Measurements from ENCODE around the gene DAP.
"Not testable (repeated sequence)": the region's sequence is repeated elsewhere in the genome, so short reads cannot be mapped to it uniquely, and the experiment has no call there.

Gene DAP

GRCh38 chr5:10727861-10728260, 33.2 kb downstream of the DAP start:
- TF ChIP-seq ZNF274 (IDR thresholded peaks at IDR 0.05; ENCODE audit: low read depth, low read length): no peak
- no peak for TF ChIP-seq SUZ12 (IDR thresholded peaks at IDR 0.05; ENCODE audit: extremely low read depth, insufficient read depth, insufficient read length)
- TF ChIP-seq YY1 (IDR thresholded peaks at IDR 0.05; ENCODE audit: insufficient read depth, insufficient read length): no peak
- DNase-seq (ENCODE audit: low read depth, low spot score): no peak
- Histone ChIP-seq H3K36me3 (ENCODE audit: insufficient read depth, insufficient read length, low read length) (peaks cover 44% of the 10 kb centered on the region), H3K27me3 (ENCODE audit: insufficient read depth, insufficient read length) (no peaks in the 10 kb centered on the region), H3K4me3 (ENCODE audit: insufficient read length, low read depth) (no peak overlapping the region), H3K4me1 (ENCODE audit: insufficient read depth, insufficient read length) (no peaks in the 10 kb centered on the region), H3K9me3 (ENCODE audit: insufficient read depth, low read length) (no peaks in the 10 kb centered on the region), H3K9ac (ENCODE audit: insufficient read length, low read depth) (no peak overlapping the region)

DNA sequence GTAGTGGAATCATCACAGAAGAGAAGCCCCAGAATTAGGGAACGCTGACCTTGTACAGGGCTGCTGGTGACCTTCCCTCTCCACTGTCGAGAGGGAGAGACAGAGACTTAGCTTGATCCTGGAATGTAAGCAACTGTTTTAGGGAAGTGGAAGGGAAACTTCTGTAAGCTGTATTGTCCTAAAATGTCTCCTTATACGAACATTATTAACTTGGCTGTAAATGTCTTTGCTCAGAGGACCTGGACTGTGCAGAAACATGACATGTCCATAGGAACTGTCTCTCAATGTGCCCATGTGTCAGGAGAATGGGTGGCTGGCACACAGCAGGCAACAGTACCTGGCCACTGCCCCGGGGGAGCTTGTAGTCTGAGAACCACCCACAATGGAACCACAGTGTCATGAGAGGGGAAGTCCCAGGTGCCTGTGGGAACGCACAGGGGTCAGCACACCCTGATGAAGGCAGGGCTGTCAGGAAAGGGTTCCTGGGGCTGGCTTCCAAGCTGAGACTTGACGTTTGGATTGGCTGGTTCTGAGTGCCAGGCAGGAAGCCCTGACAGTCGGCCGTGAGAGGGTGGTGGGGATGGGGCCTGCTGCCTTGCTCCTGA, 34.0 kb downstream of the DAP start:
- Histone ChIP-seq H3K36me3 (ENCODE audit: insufficient read depth, insufficient read length, low read length) (peaks cover 41% of the 10 kb centered on the region), H3K9me3 (ENCODE audit: insufficient read depth, low read length) (no peaks in the 10 kb centered on the region), H3K27me3 (ENCODE audit: insufficient read depth, insufficient read length) (no peaks in the 10 kb centered on the region), H3K4me1 (ENCODE audit: insufficient read depth, insufficient read length) (no peaks in the 10 kb centered on the region), H3K9ac (ENCODE audit: insufficient read length, low read depth) (no peak overlapping the region), H3K4me3 (ENCODE audit: insufficient read length, low read depth) (no peak overlapping the region)
- no peak for TF ChIP-seq ZNF274 (IDR thresholded peaks at IDR 0.05; ENCODE audit: low read depth, low read length)
- no peak for TF ChIP-seq YY1 (IDR thresholded peaks at IDR 0.05; ENCODE audit: insufficient read depth, insufficient read length)
- TF ChIP-seq SUZ12 (IDR thresholded peaks at IDR 0.05; ENCODE audit: extremely low read depth, insufficient read depth, insufficient read length): no peak
- DNase-seq (ENCODE audit: low read depth, low spot score): no peak

GRCh38 chr5:10726179-10726912, 34.7 kb downstream of the DAP start:
- Histone ChIP-seq H3K9ac (ENCODE audit: insufficient read length, low read depth) (no peak overlapping the region), H3K27me3 (ENCODE audit: insufficient read depth, insufficient read length) (no peaks in the 10 kb centered on the region), H3K4me1 (ENCODE audit: insufficient read depth, insufficient read length) (no peaks in the 10 kb centered on the region), H3K4me3 (ENCODE audit: insufficient read length, low read depth) (no peak overlapping the region), H3K9me3 (ENCODE audit: insufficient read depth, low read length) (no peaks in the 10 kb centered on the region), H3K36me3 (ENCODE audit: insufficient read depth, insufficient read length, low read length) (peaks cover 37% of the 10 kb centered on the region)
- TF ChIP-seq ZNF274 (IDR thresholded peaks at IDR 0.05; ENCODE audit: low read depth, low read length) (no peak), YY1 (IDR thresholded peaks at IDR 0.05; ENCODE audit: insufficient read depth, insufficient read length) (no peak), SUZ12 (IDR thresholded peaks at IDR 0.05; ENCODE audit: extremely low read depth, insufficient read depth, insufficient read length) (no peak)
- DNase-seq (ENCODE audit: low read depth, low spot score): no peak

- no peak overlapping the region for H3K9ac ChIP-seq (ENCODE audit: insufficient read length, low read depth)
- H3K9me3 ChIP-seq (ENCODE audit: insufficient read depth, low read length): no peaks in the 10 kb centered on the region
- no peaks in the 10 kb centered on the region for H3K27me3 ChIP-seq (ENCODE audit: insufficient read depth, insufficient read length)
- peaks cover 42% of the 10 kb centered on the region for H3K36me3 ChIP-seq (ENCODE audit: insufficient read depth, insufficient read length, low read length)
- no peak overlapping the region for H3K4me3 ChIP-seq (ENCODE audit: insufficient read length, low read depth)
- DNase-seq (ENCODE audit: low read depth, low spot score): no peak
- TF ChIP-seq SUZ12 (IDR thresholded peaks at IDR 0.05; ENCODE audit: extremely low read depth, insufficient read depth, insufficient read length) (no peak), YY1 (IDR thresholded peaks at IDR 0.05; ENCODE audit: insufficient read depth, insufficient read length) (no peak), ZNF274 (IDR thresholded peaks at IDR 0.05; ENCODE audit: low read depth, low read length) (no peak)
- no peaks in the 10 kb centered on the region for H3K4me1 ChIP-seq (ENCODE audit: insufficient read depth, insufficient read length)
Observed at GRCh38 chr5:10725636-10726035, 35.4 kb downstream of the DAP start.

- H3K27me3 ChIP-seq (ENCODE audit: insufficient read depth, insufficient read length): no peaks in the 10 kb centered on the region
- H3K36me3 ChIP-seq (ENCODE audit: insufficient read depth, insufficient read length, low read length): peaks cover 43% of the 10 kb centered on the region
- no peak for DNase-seq (ENCODE audit: low read depth, low spot score)
- TF ChIP-seq YY1 (IDR thresholded peaks at IDR 0.05; ENCODE audit: insufficient read depth, insufficient read length) (no peak), SUZ12 (IDR thresholded peaks at IDR 0.05; ENCODE audit: extremely low read depth, insufficient read depth, insufficient read length) (no peak), ZNF274 (IDR thresholded peaks at IDR 0.05; ENCODE audit: low read depth, low read length) (no peak)
- H3K4me1 ChIP-seq (ENCODE audit: insufficient read depth, insufficient read length): no peaks in the 10 kb centered on the region
- no peak overlapping the region for H3K4me3 ChIP-seq (ENCODE audit: insufficient read length, low read depth)
- H3K9ac ChIP-seq (ENCODE audit: insufficient read length, low read depth): no peak overlapping the region
- H3K9me3 ChIP-seq (ENCODE audit: insufficient read depth, low read length): no peaks in the 10 kb centered on the region
Observed at GRCh38 chr5:10724781-10725507, 36.1 kb downstream of the DAP start.

DNA sequence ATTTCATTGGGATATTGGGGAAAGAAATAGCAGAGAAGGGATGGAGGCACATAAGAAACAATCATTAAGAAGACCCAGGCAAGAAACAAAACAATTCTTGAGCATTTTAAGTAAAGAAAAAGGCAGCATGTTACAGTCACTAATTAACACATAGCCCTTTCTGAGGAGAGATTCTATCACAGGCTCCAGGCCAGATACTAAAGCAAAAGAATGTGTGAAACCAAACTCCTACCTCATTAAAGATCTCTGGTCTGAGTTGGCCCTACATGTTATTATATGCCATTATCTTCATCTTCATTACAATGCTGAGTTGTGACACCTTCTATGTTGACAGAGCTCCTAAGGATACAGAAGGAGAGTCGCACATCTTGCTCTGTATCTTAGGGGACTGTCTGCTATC, 37.5 kb downstream of the DAP start:
- TF ChIP-seq ZNF274 (IDR thresholded peaks at IDR 0.05; ENCODE audit: low read depth, low read length): no peak
- TF ChIP-seq YY1 (IDR thresholded peaks at IDR 0.05; ENCODE audit: insufficient read depth, insufficient read length): no peak
- no peak for TF ChIP-seq SUZ12 (IDR thresholded peaks at IDR 0.05; ENCODE audit: extremely low read depth, insufficient read depth, insufficient read length)
- no peak for DNase-seq (ENCODE audit: low read depth, low spot score)
- H3K9me3 ChIP-seq (ENCODE audit: insufficient read depth, low read length): no peaks in the 10 kb centered on the region
- H3K4me3 ChIP-seq (ENCODE audit: insufficient read length, low read depth): no peak overlapping the region
- H3K4me1 ChIP-seq (ENCODE audit: insufficient read depth, insufficient read length): no peaks in the 10 kb centered on the region
- H3K27me3 ChIP-seq (ENCODE audit: insufficient read depth, insufficient read length): no peaks in the 10 kb centered on the region
- peaks cover 40% of the 10 kb centered on the region for H3K36me3 ChIP-seq (ENCODE audit: insufficient read depth, insufficient read length, low read length)
- no peak overlapping the region for H3K9ac ChIP-seq (ENCODE audit: insufficient read length, low read depth)

- H3K4me1 ChIP-seq (ENCODE audit: insufficient read depth, insufficient read length); H3K27me3 ChIP-seq (ENCODE audit: insufficient read depth, insufficient read length); DNase-seq (ENCODE audit: low read depth, low spot score); H3K4me3 ChIP-seq (ENCODE audit: insufficient read length, low read depth); H3K9ac ChIP-seq (ENCODE audit: insufficient read length, low read depth); H3K9me3 ChIP-seq (ENCODE audit: insufficient read depth, low read length): not testable (repeated sequence)
- H3K36me3 ChIP-seq (ENCODE audit: insufficient read depth, insufficient read length, low read length): peaks cover 36% of the 10 kb centered on the region
Observed at GRCh38 chr5:10720766-10721165, 40.3 kb downstream of the DAP start.

Measured in NT2/D1 (cell line).